ENCODE results near the gene CLIC1. TPM values are rescaled to one million over a fixed set of nuclear protein-coding genes. Genes with fewer than 3 reads are reported as not detected.

Gene CLIC1
- total RNA-seq, 4 donors from 2014 or later = 244 to 443 (median 336) TPM

DNA sequence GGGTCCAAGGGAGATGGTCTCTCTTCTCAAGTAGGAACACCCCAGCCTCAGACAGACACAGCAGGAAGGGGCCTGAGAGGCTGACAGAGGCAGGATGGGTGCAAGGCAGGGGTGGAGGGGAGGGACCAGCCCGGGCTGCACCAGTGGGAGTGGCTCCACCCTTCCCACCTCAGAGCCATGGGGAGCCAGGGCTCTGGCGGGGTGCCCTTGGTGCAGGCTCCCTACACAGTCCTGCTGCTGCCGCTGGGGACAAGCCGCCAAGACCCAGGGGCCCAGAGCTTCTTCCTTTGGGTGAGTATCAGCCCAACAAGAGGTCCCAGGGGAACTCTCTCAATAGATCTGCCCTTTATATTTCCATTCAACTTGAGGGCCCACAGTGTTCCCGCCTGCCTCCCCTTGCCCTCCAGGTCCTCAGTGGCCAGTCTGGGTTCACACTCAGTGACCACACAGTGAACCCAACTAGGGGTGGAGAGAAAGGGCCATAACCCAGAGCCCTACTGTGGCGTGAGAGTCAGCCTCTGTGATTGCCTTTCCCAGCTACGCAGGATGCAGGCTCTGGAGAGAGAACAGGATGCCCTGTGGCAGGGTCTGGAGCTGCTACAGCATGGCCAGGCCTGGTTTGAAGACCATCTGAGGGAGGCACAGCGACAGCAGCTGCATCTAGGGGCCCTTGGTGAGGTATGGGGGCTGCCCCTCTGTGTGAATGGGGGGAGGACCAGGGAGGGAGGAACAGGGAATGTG is 26.7 kb upstream of the CLIC1 start:
- DNase-seq (ENCODE audit: low spot score) (no peak), ATAC-seq (ENCODE audit: low FRiP score) (no peak)
- TF ChIP-seq CTCF (IDR thresholded peaks at IDR 0.05) = no peak

DNA sequence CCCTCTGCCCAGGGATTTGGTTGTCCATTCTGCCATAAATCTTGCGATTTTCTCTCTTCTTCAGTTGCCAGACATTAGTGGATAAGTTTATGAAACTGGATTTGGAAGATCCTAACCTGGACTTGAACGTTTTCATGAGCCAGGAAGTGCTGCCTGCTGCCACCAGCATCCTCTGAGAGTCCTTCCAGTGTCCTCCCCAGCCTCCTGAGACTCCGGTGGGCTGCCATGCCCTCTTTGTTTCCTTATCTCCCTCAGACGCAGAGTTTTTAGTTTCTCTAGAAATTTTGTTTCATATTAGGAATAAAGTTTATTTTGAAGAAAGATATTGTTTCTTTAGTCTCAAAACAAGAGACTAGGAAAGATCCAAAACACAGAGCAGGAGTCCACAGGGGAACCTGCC is 26.0 kb upstream of the CLIC1 start, which contains the start of gene SAPCD1:
TSS of gene SAPCD1 (plus strand) at position 301 of the 400 bp plus-strand sequence. CDS start 399 bp downstream, outside the sequence.
- ATAC-seq (ENCODE audit: low FRiP score) = no peak
- DNase-seq (ENCODE audit: low spot score) = no peak
- TF ChIP-seq CTCF (IDR thresholded peaks at IDR 0.05) = no peak

GRCh38 chr6:31761343-31761742 is 25.0 kb upstream of the CLIC1 start:
- no peak for DNase-seq (ENCODE audit: low spot score)
- ATAC-seq (ENCODE audit: low FRiP score) = no peak
- TF ChIP-seq CTCF (IDR thresholded peaks at IDR 0.05) = no peak

GRCh38 chr6:31760790-31761189 is 24.5 kb upstream of the CLIC1 start:
- TF ChIP-seq CTCF (IDR thresholded peaks at IDR 0.05) = no peak
- no peak for ATAC-seq (ENCODE audit: low FRiP score)
- DNase-seq (ENCODE audit: low spot score) = no peak

- TF ChIP-seq CTCF (IDR thresholded peaks at IDR 0.05) = no peak
- DNase-seq (ENCODE audit: low spot score) (no peak), ATAC-seq (ENCODE audit: low FRiP score) (no peak)
Observed at GRCh38 chr6:31758281-31758680, 22.0 kb upstream of the CLIC1 start.

- no peak for ATAC-seq (ENCODE audit: low FRiP score)
- TF ChIP-seq CTCF (IDR thresholded peaks at IDR 0.05) = no peak
- no peak for DNase-seq (ENCODE audit: low spot score)
Observed at GRCh38 chr6:31752739-31753319, 16.5 kb upstream of the CLIC1 start.

All from omental fat pad (tissue), 4 donors.